ENCODE measurements around the gene HOXD12.

HOXD12 gene

DNA sequence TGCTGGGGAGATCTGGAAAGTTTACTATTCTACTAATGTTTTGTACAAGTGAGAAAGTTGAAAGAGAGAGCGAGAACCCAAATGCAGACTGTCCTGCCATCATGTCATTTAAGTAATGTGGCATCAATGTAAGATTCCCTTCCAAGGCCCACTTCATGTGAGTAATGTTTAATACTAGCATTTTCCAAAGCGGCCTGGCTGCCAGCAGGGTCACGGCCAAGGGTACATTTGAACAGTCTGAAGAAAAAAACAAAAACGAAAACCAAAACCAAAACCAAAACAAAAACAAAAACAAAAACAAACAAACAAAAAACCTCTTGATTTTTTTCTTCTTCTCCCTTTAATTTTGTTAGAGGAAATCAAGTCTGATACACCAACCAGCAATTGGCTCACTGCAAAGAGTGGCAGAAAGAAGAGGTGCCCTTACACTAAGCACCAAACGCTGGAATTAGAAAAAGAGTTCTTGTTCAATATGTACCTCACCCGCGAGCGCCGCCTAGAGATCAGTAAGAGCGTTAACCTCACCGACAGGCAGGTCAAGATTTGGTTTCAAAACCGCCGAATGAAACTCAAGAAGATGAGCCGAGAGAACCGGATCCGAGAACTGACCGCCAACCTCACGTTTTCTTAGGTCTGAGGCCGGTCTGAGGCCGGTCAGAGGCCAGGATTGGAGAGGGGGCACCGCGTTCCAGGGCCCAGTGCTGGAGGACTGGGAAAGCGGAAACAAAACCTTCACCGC is 19.2 kb downstream of the HOXD12 start:
- DNase-seq (ENCODE audit: low spot score): peak; percentile 50

DNA sequence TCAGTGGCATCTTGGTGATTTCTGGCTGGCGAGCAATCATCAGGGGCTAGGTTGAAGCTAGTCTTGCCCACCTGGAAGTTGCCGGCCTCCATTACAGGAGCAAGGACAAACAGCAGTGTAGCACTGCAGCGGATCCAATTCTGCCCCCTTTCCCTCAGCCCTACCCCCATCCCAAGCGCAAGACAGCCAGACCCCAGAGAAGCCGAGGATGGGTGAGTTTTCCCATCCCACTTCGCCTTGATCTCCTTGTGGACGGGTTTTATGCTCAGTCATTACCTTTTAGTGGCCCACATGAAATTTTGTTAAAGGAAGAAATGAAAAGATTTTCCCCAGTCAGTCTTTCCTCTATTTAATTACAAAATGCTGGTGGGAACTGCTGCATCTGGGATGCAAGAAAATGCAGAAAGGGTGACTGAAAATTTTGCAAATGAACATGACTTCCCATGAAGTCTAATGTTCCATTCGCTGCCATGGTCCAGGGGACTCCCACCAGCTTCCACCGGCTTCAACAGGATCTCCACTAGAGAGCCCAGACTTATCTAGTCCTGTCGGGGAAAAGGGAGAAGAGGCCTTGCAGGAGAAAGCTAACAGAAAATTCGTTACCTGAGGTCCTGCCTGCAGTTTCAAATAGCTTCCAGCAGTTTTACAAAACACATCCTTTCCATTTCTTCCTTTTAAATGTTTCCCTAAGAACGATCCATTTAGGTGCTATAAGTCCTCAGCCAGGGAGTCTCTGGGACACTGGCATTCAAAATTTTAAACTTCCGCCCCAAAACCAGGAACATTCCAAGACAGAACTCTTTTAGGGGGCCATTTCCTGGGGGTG is 21.0 kb downstream of the HOXD12 start:
- no peak for DNase-seq (ENCODE audit: low spot score)

DNA sequence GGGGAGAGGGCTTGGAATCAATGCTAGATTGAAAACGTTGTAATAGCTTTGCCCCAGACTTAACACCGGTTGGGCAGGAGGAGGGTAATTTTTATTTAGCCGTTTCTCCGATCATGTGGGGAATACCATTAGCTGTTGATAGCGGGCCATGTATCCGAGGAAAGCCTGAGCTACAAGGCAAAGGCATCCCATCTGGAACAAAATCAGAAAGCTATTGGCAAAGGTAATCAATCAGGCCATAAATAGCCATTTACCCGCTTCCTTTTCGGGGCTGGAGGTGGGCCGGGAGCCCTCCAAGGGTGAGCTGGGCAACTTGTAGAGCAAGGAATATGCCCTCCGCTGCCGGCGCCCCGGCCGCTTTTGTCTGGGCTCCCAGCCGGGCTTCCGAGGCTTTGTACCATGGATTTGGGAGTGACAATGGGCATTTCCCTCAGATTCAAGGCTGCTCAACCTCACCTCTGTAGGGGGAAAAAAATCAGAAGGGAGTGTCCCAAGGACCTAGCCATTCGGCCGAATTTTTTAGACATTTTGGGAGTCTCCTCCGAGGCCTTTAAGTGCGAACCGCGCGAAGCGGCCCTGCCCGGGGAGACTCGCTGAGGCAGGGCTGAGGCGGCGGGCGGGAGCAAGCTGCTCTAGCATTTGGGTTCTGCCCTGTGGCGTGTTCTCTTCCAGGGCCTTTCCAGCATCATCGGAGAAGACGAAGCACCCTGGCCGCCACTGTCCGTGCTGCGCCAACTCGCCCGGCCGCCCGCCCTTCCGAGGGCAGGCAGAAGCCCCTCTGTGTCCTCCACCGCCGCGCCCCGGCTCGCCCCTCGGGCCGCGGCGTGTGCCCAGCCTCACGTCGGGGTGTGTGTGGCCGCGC is 21.8 kb downstream of the HOXD12 start:
- DNase-seq (ENCODE audit: low spot score): no peak

DNA sequence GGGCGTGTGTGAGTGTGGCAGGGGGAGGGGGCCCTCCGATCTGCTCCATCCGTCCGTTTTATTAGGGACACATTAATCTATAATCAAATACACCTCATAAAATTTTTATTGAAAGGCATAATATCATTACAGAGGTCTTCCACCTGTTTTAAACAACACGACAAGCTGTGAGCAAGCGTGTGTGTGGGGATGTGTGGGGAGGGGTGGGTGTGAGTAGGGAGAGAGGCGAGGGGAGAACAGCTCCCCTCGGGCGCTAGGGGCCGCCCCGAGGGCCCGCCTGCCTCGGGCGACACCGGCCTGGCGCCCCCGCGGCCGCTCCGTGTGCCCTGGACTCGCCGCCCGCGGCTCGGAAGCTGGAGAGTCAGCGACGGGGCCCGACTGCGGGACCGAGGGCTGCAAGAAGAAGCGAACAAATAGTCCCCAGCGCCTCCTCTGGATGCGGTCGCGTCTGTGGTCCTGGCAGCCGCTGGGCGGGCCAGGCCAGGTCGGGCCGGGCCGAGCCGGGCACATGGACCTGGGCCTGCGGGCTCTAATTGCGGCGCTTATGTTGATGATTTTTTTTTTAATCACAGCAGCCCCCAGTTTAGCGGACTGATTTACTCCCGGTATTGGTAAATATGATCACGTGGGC is 22.6 kb downstream of the HOXD12 start:
- no peak for DNase-seq (ENCODE audit: low spot score)

DNA sequence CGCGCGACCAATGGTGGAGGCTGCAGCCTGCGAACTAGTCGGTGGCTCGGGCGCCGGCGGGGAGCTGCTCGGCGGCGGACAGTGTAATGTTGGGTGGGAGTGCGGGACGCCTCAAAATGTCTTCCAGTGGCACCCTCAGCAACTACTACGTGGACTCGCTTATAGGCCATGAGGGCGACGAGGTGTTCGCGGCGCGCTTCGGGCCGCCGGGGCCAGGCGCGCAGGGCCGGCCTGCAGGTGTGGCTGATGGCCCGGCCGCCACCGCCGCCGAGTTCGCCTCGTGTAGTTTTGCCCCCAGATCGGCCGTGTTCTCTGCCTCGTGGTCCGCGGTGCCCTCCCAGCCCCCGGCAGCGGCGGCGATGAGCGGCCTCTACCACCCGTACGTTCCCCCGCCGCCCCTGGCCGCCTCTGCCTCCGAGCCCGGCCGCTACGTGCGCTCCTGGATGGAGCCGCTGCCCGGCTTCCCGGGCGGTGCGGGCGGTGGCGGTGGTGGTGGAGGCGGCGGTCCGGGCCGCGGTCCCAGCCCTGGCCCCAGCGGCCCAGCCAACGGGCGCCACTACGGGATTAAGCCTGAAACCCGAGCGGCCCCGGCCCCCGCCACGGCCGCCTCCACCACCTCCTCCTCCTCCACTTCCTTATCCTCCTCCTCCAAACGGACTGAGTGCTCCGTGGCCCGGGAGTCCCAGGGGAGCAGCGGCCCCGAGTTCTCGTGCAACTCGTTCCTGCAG is 23.3 kb downstream of the HOXD12 start, which contains the start of gene HOXD9:
TSS of gene HOXD9 (plus strand) at position 37 of the 728 bp plus-strand sequence. CDS start at position 87, 50 bp downstream.
- DNase-seq (ENCODE audit: low spot score): peak; percentile 31

DNA sequence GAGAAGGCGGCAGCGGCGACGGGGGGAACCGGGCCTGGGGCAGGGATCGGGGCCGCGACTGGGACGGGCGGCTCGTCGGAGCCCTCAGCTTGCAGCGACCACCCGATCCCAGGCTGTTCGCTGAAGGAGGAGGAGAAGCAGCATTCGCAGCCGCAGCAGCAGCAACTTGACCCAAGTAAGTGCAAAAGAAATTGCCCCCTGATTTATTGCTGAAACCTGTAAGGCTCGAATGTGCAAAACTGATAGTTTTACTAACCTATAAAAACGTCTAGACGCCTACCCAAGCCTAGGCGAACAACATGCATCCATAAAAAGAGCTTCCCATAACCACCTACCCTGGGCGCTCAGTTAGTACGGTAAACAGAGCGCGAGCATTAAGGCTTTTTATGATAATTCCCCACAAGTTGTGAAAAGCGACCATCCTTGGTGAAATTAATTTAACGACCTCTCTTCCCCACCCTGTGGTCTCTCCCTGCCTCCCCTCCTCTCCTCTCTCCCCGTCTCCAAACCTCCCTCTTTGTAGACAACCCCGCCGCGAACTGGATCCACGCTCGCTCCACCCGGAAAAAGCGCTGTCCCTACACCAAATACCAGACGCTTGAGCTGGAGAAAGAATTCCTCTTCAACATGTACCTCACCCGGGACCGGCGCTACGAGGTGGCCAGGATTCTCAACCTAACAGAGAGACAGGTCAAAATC is 24.0 kb downstream of the HOXD12 start:
- DNase-seq (ENCODE audit: low spot score): no peak

DNA sequence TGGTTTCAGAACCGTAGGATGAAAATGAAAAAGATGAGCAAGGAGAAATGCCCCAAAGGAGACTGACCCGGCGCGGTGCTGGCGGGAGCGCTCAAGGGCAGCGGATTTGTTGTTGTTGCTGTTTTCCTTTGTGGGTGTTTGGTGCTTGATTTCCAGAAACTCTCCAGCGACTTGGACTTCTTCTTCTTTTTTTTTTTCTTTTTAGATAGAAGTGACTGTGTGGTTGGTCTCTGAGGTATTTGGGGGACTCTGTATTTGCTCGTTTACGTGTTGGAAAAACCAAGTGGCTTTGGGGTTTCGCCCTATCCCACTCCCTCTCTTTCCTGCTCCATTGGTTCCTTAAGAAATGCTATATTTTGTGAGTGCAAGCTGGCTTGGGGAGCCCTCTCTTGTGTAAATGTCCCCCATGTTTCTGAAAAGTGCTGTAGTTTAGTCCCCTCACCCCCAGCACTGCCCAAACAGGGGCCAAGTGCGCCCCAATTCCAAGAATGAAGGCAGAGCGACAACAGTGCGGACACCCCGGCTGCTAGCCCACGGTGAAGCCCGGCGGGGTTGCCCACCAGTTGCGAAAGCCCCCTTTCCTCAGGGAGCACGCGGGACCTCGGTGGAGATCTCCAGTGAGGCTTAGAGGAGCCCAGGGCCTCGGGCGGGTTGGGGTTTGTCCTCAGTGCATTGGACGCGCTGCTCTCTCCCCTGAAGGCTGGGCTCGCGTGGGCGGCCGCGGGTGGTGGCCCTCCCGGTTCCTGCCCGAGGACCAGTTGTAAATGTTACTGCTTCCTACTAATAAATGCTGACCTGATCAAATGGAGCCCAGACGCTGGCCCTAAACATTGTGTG is 24.7 kb downstream of the HOXD12 start:
- DNase-seq (ENCODE audit: low spot score): no peak

DNA sequence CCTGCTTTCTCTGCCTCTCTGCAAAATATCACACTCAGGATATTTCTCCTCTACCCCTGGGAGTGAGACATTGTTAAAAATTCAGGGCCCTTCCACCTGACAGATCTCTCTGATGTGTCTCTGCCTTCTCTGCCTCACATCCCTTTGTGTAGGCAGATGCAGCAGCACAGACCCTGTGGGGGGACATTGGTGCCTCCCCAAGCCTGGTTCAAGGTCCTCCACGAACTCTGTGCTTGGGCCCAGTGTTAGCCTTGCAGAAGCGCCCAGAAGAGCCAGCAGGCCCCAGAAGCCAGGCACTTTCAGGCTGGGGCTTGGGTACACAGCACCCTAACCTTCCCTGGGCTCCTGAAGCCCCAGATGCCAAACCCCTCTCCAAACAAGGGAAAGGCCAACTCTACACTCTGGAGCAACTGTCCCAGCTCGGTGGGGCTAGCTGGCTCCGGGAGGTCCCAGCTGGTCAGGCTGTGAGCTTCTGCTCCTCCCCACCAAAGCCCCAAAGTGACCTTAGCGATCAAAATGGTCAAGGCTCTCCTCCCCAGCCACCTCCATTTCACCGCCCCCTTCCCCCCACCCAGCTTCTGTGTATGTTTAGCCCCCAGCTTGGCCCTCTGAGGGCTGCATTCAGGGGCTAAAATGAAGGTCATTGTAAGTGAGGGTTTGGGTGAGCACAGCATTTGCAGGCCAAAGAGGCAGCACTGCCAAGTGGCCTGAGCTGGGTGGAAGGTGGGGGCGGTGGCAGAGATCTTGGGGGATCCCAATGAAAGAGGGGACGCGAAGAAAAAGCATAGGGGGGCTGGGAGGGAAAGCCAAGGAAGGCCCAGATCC is 25.6 kb downstream of the HOXD12 start:
- no peak for DNase-seq (ENCODE audit: low spot score)

DNA sequence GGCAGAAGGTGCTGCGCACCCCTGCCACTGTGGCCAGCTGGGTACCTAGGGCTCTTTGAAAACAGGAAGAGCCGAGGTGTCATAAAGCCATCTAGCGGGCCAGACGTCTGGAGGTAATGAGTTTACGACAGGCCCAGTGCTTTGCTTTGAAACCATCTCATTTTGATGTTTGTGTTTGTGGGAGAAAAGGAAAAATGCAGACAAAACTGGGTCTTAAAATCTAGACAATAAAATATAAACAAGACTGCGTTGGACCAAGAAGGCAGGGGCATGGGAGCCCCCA is 26.1 kb downstream of the HOXD12 start:
- no peak for DNase-seq (ENCODE audit: low spot score)

DNA sequence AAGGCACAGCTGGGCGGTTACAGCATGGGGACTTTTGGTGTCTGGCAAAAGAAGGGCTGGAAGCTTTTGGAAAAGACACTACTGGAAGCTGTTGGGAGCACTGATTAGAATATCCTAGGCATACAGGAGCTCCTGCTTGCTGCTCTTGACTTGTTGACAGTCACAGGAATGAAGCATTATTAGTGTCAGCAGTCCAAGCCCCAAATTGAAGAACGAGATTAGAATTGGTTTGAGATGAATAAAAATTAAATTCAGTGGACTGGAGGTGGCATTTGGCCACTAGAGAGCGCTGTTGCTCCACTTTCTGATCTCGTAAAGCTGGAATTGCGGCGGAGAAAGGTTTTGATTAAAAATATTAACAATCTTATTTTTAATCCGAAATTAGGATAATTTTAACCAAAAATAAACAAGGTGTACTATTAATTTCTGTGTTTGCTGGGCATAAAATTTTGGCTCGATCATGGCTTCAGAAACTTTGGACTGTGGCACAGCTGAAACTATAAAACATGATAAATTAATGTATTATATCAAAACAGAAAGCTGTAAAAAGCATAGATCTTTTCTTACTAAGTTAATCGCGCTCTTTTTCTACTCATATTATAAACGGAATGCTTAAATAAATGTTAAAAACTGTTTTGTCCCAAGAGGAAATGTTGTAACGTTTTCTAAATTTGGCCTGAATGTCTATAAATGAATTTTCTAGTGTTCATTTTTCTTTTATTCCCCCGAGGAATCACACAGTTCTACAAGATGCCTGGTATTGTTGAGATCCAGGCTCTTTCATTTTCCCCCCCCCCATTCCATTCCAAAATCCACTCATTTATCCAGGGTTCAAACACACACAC is 27.6 kb downstream of the HOXD12 start:
- DNase-seq (ENCODE audit: low spot score): peak; percentile 67

DNA sequence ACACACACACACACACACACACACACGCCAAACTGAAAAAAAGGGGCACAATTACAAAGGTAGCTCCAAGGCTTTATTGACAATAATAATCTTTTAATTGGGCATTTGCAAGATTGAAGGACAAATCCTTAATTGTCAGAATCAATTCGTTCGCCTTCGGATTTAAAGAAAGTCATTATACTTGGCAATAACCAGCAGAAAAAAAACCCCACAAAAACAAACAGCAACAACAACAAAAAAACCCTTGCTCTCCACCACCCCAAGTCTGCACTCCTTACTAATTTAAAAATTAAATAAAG is 28.1 kb downstream of the HOXD12 start:
- no peak for DNase-seq (ENCODE audit: low spot score)

DNA sequence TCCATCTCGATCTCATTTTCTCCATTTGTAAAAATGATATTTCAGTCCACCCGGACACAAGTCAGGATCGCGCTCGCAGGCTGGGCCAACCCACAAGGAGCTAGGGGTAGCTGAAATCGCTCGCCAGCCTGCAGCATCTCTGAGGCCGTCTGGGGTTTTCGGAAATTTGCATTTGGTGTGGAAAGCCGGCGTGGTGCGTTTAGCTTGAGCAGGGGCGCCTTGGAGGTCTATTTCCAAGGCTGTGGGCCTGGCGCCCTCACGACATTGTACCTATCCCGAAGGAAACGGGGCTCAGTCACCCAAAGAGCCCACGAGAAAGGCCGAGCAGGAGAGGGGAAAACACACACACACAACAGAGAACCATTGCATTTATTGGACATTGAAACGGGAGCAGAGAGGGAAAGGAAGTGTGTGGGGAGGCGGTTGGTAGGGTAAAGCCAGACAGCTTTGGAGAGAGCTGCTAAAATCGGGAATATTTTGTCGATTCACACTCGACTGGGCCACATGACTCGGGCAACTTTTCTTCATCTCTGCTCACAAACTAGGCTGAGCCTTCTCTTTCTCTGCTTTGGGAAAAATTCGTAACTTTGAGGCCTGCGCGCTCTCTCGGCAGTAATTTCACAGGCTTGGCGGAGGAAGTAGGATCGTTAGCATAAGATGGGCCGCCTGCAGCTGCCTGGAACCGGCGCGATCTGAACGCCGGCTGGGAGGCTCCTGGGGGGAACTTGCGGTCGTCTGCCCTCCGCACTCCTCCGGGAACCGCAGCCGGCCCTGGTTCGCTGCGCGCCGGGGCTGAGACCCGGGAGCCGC is 28.8 kb downstream of the HOXD12 start:
- DNase-seq (ENCODE audit: low spot score): no peak

DNA sequence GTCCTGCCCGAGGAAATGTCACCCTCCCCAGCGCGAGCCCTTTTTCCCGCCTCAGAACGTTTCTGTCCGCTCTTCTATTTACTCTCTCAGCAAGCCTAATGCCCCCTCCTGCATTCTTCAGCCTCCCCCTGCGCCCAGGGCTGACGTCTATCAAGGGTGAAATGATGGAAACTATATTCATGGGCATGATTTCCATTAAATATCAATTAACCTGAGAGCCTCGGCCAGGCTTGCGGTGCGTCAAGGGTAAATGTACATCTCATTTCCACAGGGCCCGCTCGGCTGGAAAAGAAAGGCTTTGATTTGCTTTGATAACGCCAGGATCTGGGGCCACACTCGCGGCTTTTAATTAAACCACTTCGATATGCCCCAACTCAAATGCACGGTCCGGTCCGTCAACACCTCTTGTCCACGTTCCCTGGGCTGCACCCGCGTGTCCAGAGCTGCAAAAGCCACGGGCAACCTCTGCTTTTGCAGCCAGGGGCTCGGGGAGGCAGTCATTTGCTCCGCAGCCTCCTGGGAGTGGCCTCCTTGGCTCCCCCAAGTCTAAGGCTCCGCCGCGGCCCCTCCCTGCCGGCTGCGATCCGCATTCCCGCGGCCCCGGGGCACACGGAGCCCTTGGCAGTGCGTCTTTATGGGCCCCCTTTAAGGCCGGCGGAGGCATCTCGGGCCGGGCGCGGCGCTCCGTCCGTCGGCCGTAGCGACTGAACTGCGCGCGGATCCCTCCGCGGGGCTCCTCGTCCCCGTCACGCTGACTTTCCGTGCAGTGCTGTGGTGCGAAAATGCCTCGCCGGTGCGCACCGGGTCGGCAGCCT is 29.6 kb downstream of the HOXD12 start, which contains the start of gene HOXD8:
TSS of gene HOXD8 (plus strand) at position 724 of the 815 bp plus-strand sequence. CDS start 662 bp downstream, outside the sequence.
- DNase-seq (ENCODE audit: low spot score): no peak

DNA sequence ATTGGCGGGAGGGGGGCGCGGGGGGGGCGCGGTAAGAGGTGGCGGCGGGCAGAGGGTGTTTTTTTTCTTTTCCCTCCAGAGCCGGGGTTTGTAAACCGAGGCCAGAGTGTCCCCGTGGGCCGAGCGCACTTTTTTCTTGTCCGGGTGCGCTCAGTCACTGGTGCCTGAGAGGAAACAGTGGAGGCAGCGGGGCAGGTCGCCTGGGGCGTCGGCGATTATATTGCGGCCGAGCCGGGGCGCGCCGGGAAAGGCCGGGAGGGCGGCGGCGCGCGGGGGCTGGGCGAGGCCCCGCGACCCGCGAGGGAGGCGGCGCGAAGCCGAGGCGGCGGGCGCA is 30.2 kb downstream of the HOXD12 start:
- no peak for DNase-seq (ENCODE audit: low spot score)

DNA sequence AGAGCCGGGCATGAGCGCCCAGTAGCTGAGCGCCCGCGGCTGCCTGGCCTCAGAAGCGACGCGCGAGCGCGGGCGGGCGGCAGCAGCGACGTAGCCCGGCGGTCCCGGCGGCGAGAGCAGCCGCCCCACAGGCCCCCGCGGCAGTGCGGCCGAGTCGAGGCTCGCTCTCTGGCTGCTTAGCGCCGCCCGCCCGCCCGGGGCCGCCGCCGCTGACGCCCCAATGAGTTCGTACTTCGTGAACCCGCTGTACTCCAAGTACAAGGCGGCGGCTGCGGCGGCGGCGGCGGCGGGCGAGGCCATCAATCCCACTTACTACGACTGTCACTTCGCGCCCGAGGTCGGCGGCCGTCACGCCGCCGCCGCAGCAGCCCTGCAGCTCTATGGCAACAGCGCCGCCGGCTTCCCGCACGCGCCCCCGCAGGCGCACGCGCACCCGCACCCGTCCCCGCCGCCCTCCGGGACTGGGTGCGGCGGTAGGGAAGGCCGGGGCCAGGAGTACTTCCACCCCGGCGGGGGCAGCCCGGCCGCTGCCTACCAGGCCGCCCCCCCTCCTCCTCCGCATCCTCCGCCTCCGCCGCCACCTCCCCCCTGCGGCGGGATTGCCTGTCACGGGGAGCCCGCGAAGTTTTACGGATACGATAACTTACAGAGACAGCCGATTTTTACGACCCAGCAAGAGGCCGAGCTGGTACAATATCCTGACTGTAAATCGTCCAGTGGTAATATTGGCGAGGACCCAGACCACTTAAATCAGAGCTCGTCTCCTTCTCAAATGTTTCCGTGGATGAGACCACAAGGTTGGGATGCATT is 30.8 kb downstream of the HOXD12 start:
- no peak for DNase-seq (ENCODE audit: low spot score)

Data from cerebellar cortex (tissue), 1 donor.